ENCODE data around the gene GCA. TPM values are rescaled to one million over a fixed set of nuclear protein-coding genes. Genes with fewer than 3 reads are reported as not detected.

The GCA gene
- total RNA-seq, 3 donors from 2014 or later (not counting 1 experiment from before 2014, with no cell fraction given), result 5.5 to 9.7 (median 6.6) TPM

DNA sequence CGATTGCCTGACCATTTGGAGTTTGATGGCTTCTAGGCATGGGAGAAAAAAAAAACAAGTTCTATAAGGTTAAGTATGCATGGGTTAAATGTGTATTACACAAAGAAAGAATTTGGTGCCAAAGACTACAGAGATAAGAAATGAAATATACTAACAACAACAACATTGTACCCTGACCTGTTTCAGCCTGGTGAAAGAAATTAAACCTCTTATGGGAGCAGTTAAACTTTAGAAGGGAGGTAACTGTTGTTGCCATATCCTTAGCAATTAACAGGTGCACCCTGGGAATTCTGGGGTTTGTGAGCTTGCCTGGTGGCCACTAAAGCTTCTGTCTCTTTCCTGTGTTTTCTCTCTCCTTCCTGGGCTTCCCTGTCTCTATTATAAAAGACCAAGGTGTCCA, 19.0 kb upstream of the GCA start:
- DNase-seq, result no peak
- Histone ChIP-seq H3K9me3 (ENCODE audit: control insufficient read depth, insufficient read depth, low read length) (no peaks in the 10 kb centered on the region), H3K36me3 (ENCODE audit: control insufficient read depth, insufficient read depth, low read length) (no peaks in the 10 kb centered on the region), H3K4me3 (ENCODE audit: low read length) (no peak overlapping the region), H3K27me3 (ENCODE audit: control insufficient read depth, insufficient read depth, low read length) (no peaks in the 10 kb centered on the region), H3K4me1 (ENCODE audit: control insufficient read depth, insufficient read depth, low read length) (peaks cover 6% of the 10 kb centered on the region), H3K27ac (ENCODE audit: low read length) (no peak overlapping the region)
- Mint-ChIP-seq H3K36me3 (no peaks in the 10 kb centered on the region), H3K27ac (no peak overlapping the region), H3K27me3 (ENCODE audit: low read depth in 2 of 2) (no peaks in the 10 kb centered on the region), H3K9me3 (no peaks in the 10 kb centered on the region), H3K4me3 (no peak overlapping the region), H3K4me1 (peaks cover 0 to 5% of the 10 kb centered on the region in 2 donors)
- WGBS (ENCODE audit: insufficient coverage), result 100% methylated on average over 1 of the region's 1 CpG
- no peak for ATAC-seq
- intact Hi-C loops (cut with micrococcal nuclease), result no loop called here
- TF ChIP-seq, protein P1, sequence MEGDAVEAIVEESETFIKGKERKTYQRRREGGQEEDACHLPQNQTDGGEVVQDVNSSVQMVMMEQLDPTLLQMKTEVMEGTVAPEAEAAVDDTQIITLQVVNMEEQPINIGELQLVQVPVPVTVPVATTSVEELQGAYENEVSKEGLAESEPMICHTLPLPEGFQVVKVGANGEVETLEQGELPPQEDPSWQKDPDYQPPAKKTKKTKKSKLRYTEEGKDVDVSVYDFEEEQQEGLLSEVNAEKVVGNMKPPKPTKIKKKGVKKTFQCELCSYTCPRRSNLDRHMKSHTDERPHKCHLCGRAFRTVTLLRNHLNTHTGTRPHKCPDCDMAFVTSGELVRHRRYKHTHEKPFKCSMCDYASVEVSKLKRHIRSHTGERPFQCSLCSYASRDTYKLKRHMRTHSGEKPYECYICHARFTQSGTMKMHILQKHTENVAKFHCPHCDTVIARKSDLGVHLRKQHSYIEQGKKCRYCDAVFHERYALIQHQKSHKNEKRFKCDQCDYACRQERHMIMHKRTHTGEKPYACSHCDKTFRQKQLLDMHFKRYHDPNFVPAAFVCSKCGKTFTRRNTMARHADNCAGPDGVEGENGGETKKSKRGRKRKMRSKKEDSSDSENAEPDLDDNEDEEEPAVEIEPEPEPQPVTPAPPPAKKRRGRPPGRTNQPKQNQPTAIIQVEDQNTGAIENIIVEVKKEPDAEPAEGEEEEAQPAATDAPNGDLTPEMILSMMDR (IDR thresholded peaks at IDR 0.05), result no peak

DNA sequence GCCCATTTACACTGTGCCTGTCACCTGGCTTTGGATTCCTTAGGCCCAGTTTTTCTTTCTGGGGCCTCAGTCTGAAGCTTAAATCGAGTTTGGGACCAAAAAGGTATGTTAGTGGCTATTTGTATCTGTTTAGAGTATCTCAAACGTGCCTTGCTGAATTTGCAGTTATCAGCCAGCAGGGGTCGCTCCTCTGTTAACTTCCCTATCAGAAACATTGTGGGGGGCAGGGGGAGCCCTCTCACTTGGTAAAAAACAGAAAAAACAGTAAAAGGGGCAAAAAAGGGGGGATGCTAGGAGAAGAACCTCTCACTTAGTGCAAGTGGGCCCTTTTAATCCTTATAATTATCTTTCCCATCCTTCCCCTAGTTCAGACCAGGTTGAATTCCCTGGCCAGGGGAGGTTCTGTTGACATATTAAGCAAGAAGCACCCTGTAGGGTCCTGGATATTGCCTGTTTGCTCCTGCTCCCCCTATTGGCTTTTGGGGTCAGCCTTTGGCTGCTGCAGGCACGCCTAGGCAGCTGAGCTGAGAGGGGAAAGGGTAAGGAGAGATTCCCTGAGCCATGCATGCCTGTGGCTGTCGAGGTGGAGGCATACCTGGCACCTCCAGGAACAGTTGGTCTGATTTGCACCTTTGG, 16.7 kb upstream of the GCA start:
- Histone ChIP-seq H3K27ac (ENCODE audit: low read length) (no peak overlapping the region), H3K36me3 (ENCODE audit: control insufficient read depth, insufficient read depth, low read length) (no peaks in the 10 kb centered on the region), H3K27me3 (ENCODE audit: control insufficient read depth, insufficient read depth, low read length) (no peaks in the 10 kb centered on the region), H3K4me3 (ENCODE audit: low read length) (no peak overlapping the region), H3K9me3 (ENCODE audit: control insufficient read depth, insufficient read depth, low read length) (no peaks in the 10 kb centered on the region), H3K4me1 (ENCODE audit: control insufficient read depth, insufficient read depth, low read length) (peaks cover 6% of the 10 kb centered on the region)
- no peak overlapping the region for H3K4me3 Mint-ChIP-seq
- H3K27ac Mint-ChIP-seq, result peak overlapping the region in 1 of 2 donors; percentile 27
- H3K27me3 Mint-ChIP-seq (ENCODE audit: low read depth in 2 of 2), result no peaks in the 10 kb centered on the region
- H3K36me3 Mint-ChIP-seq, result no peaks in the 10 kb centered on the region
- TF ChIP-seq, protein P1 (IDR thresholded peaks at IDR 0.05), result peak; percentile 64
- H3K9me3 Mint-ChIP-seq, result no peaks in the 10 kb centered on the region
- peak in 1 of 3 donors; percentile 52 for ATAC-seq
- peak in 1 of 2 donors; percentile 64 for DNase-seq
- peaks cover 0 to 5% of the 10 kb centered on the region in 2 donors for H3K4me1 Mint-ChIP-seq
- intact Hi-C loops (cut with micrococcal nuclease), result no loop called here
- WGBS (ENCODE audit: insufficient coverage), result 79% methylated on average over 4 of the region's 5 CpGs

- no peak for ATAC-seq
- Mint-ChIP-seq H3K27me3 (ENCODE audit: low read depth in 2 of 2) (no peaks in the 10 kb centered on the region), H3K9me3 (no peaks in the 10 kb centered on the region), H3K36me3 (no peaks in the 10 kb centered on the region), H3K27ac (no peak overlapping the region), H3K4me3 (no peak overlapping the region), H3K4me1 (peaks cover 0 to 5% of the 10 kb centered on the region in 2 donors)
- no peak for DNase-seq
- no peaks in the 10 kb centered on the region for H3K9me3 ChIP-seq (ENCODE audit: control insufficient read depth, insufficient read depth, low read length)
- TF ChIP-seq, protein P1 (IDR thresholded peaks at IDR 0.05), result no peak
- no peak overlapping the region for H3K4me3 ChIP-seq (ENCODE audit: low read length)
- H3K27me3 ChIP-seq (ENCODE audit: control insufficient read depth, insufficient read depth, low read length), result no peaks in the 10 kb centered on the region
- 94% methylated on average over 15 of the region's 15 CpGs for WGBS (ENCODE audit: insufficient coverage)
- intact Hi-C loops (cut with micrococcal nuclease), result no loop called here
- no peak overlapping the region for H3K27ac ChIP-seq (ENCODE audit: low read length)
- H3K4me1 ChIP-seq (ENCODE audit: control insufficient read depth, insufficient read depth, low read length), result peaks cover 6% of the 10 kb centered on the region
- no peaks in the 10 kb centered on the region for H3K36me3 ChIP-seq (ENCODE audit: control insufficient read depth, insufficient read depth, low read length)
Observed at GRCh38 chr2:162327806-162328205, 16.1 kb upstream of the GCA start.

All from natural killer cell (primary cell).